NCI-H82 treated with DMSO at 0.1 percent for 48 hours (cell line): ENCODE data around the gene EEIG1.

Source experiments
- DNase-seq: peaks from one replicate; lab custom pipeline; 2025; ENCODE audit not compliant: unreplicated experiment; lab: John Stamatoyannopoulos, UW

Gene EEIG1

GRCh38 chr9:127975376-127976315, 5.1 kb downstream of the EEIG1 start:
- no peak for DNase-seq

- DNase-seq = no peak
Observed at GRCh38 chr9:127974769-127975261, 6.0 kb downstream of the EEIG1 start.

GRCh38 chr9:127974001-127974768, 6.6 kb downstream of the EEIG1 start:
- no peak for DNase-seq

- no peak for DNase-seq
Observed at GRCh38 chr9:127973169-127974000, 7.4 kb downstream of the EEIG1 start.

- no peak for DNase-seq
Observed at GRCh38 chr9:127972236-127972871, 8.4 kb downstream of the EEIG1 start.

- no peak for DNase-seq
Observed at GRCh38 chr9:127971357-127972235, 9.2 kb downstream of the EEIG1 start.

GRCh38 chr9:127970401-127971313, 10.1 kb downstream of the EEIG1 start:
- DNase-seq = no peak

- DNase-seq = no peak
Observed at GRCh38 chr9:127968700-127969383, 11.9 kb downstream of the EEIG1 start.

GRCh38 chr9:127968042-127968441, 12.7 kb downstream of the EEIG1 start:
- DNase-seq = no peak

GRCh38 chr9:127967151-127967809, 13.5 kb downstream of the EEIG1 start:
- no peak for DNase-seq

GRCh38 chr9:127966416-127967150, 14.2 kb downstream of the EEIG1 start:
- no peak for DNase-seq

- no peak for DNase-seq
Observed at GRCh38 chr9:127965953-127966352, 14.8 kb downstream of the EEIG1 start.

GRCh38 chr9:127963359-127964064, 17.3 kb downstream of the EEIG1 start:
- DNase-seq = no peak

GRCh38 chr9:127963041-127963358, 17.8 kb downstream of the EEIG1 start:
- no peak for DNase-seq

- DNase-seq = no peak
Observed at GRCh38 chr9:127962278-127962677, 18.5 kb downstream of the EEIG1 start.

GRCh38 chr9:127961613-127962155, 19.1 kb downstream of the EEIG1 start:
- DNase-seq = no peak
